Medulla oblongata (tissue), 1 donor: Measurements from ENCODE around the gene ISCU.
"Not testable (repeated sequence)": the region's sequence is repeated elsewhere in the genome, so short reads cannot be mapped to it uniquely, and the experiment has no call there.

Experiments used
- DNase-seq: peaks from one replicate; pipeline ENCODE4 v3.0.0-alpha.2; 2015; ENCODE audit errors: extremely low spot score

The ISCU gene

GRCh38 chr12:108618079-108618952, 55.9 kb downstream of the ISCU start:
- peak; percentile 87 for DNase-seq

GRCh38 chr12:108618953-108619274, 56.5 kb downstream of the ISCU start:
- DNase-seq: not testable (repeated sequence)
